Right lobe of liver (tissue), 4 donors: ENCODE results near the gene CDK2AP2.

Experiments
- CTCF ChIP-seq, 4 donors: fragments of 200-600 bp in 3 of 4; fragments of 450-650 bp in 1 of 4; IDR thresholded peaks; one replicate each; pipeline versions ENCODE4 v1.5.1 to v1.8.0; 2016 to 2022; ENCODE audit warnings: antibody characterized with exemption in 4 of 4, mild to moderate bottlenecking in 2 of 4
- POLR2A ChIP-seq: fragments of 450-650 bp; IDR thresholded peaks from one replicate; pipeline ENCODE4 v1.6.1; 2017; ENCODE audit warnings: antibody characterized with exemption, mild to moderate bottlenecking
- donor health status: DM: no; HTN: no; CAD: no.
- donor health status: DM: no; HTN: no; CAD: no.
- donor health status: DM: no; HTN: yes; CAD: no.

GRCh38 chr11:67484847-67485311 is 23.1 kb downstream of the CDK2AP2 start:
- no peak for TF ChIP-seq CTCF (IDR thresholded peaks at IDR 0.05)
- no peak for TF ChIP-seq POLR2A
